ENCODE results near the gene ARL6IP4. TPM values are rescaled to one million over a fixed set of nuclear protein-coding genes. Genes with fewer than 3 reads are reported as not detected.
A peak's percentile ranks its signal among the peaks of the same experiment; 100 is the strongest.

Gene ARL6IP4
- polyA plus RNA-seq, 3 donors: 152 to 268 (median 167) TPM

DNA sequence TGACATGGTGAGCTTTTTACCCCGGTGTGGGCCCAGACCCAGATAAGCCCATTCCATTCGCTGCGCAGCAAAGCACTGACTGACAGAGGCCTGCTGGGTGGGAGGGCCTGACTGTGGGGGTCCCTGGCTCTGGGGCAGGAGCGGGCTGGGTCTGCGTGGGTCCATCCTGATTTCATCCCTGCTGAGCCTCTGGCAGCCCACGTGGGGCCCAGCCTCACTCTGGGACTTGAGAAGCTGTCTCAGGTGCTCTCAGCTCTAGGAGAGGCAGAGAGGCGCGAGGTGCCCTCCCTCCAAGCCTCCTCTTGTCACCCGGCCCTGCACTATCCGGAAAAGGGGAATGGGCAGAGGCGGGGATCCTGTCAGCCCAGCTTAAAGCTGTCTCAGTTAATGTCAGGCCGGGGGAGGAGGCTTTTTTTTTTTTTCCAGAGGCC is 15.1 kb upstream of the ARL6IP4 start:
- no peak overlapping the region for H3K27ac ChIP-seq (ENCODE audit: low read depth in 1 of 2, low read length in 2 of 2)
- no peaks in the 10 kb centered on the region for H3K36me3 Mint-ChIP-seq
- H3K4me3 Mint-ChIP-seq: peak overlapping the region in 1 of 2 donors; percentile 6

More for the DNA sequence above, 15.1 kb upstream of the ARL6IP4 start:
- no peaks in the 10 kb centered on the region for H3K36me3 ChIP-seq (replicated peaks in 1 of 2; ENCODE audit: control insufficient read depth in 1 of 2, insufficient read depth in 2 of 2, low read length in 2 of 2)
- no peak overlapping the region for H3K4me3 ChIP-seq (replicated peaks in 1 of 3; ENCODE audit: low read depth in 2 of 3, low read length in 3 of 3)
- H3K79me2 ChIP-seq (ENCODE audit: insufficient read depth, low read length): no peaks in the 10 kb centered on the region
- H3K4me1 Mint-ChIP-seq: peaks cover 4% of the 10 kb centered on the region
- H3K9ac ChIP-seq (ENCODE audit: insufficient read depth, low read length, poor library complexity, severe bottlenecking): no peak overlapping the region
- peaks cover 0 to 3% (median 0%) of the 10 kb centered on the region in 3 donors for H3K27me3 Mint-ChIP-seq (ENCODE audit: low read depth in 3 of 3)
- H2AFZ ChIP-seq (ENCODE audit: insufficient read depth, low read depth, low read length, poor library complexity, severe bottlenecking): peak overlapping the region; percentile 78
- peaks cover 11 to 14% of the 10 kb centered on the region in 2 donors for H3K4me1 ChIP-seq (ENCODE audit: control insufficient read depth in 1 of 2, insufficient read depth in 2 of 2, low read length in 2 of 2)
- no peak for DNase-seq
- H3K9me3 Mint-ChIP-seq: no peaks in the 10 kb centered on the region
- H3K27me3 ChIP-seq (ENCODE audit: control insufficient read depth in 2 of 2, insufficient read depth in 2 of 2, low read length in 2 of 2): no peaks in the 10 kb centered on the region
- no peaks in the 10 kb centered on the region for H3K9me3 ChIP-seq (replicated peaks in 1 of 2; ENCODE audit: control insufficient read depth in 1 of 2, insufficient read depth in 1 of 2, low read length in 2 of 2)
- H3K4me2 ChIP-seq (replicated peaks; ENCODE audit: extremely low read depth, low read length, poor library complexity, severe bottlenecking): peak overlapping the region; percentile 85
- intact Hi-C loops (cut with micrococcal nuclease): no loop called here
- TF ChIP-seq CTCF (IDR thresholded peaks at IDR 0.05): no peak
- H4K20me1 ChIP-seq (ENCODE audit: insufficient read depth, low read length): no peaks in the 10 kb centered on the region
- WGBS (ENCODE audit: insufficient coverage): 83% methylated on average over 11 of the region's 12 CpGs
- H3K27ac Mint-ChIP-seq: peak overlapping the region in 1 of 7 donors; percentile 13

All from CD14-positive monocyte (primary cell).